ENCODE data around the gene SLF2. TPM values are rescaled to one million over a fixed set of nuclear protein-coding genes. Genes with fewer than 3 reads are reported as not detected.

Gene SLF2
- total and polyA plus RNA-seq, 9 of the 15 experiments (the other 6 are each of a cell fraction or from before 2014, with no cell fraction given): 1.7 to 18.4 (median 7.8) TPM

GRCh38 chr10:100996678-100997359 lies 84.1 kb downstream of the SLF2 start (continued):
- TF ChIP-seq ZNF398 (CRISPR knock-in tag; IDR thresholded peaks at IDR 0.05): no peak
- TF ChIP-seq PKNOX1 (IDR thresholded peaks at IDR 0.05): no peak
- TF ChIP-seq ELF4 (CRISPR knock-in tag; IDR thresholded peaks at IDR 0.05): no peak
- no peak for TF ChIP-seq CBX3 (IDR thresholded peaks at IDR 0.05; ENCODE audit: borderline replicate concordance in 1 of 2, low read length in 2 of 2)
- no peak for TF ChIP-seq PCBP1 (IDR thresholded peaks at IDR 0.05; ENCODE audit: low read depth, low read length, poor library complexity, severe bottlenecking)
- TF ChIP-seq ZFP91 (CRISPR knock-in tag; IDR thresholded peaks at IDR 0.05): no peak
- no peak for TF ChIP-seq RBM17 (IDR thresholded peaks at IDR 0.05; ENCODE audit: borderline replicate concordance, low read depth, low read length)
- TF ChIP-seq ZNF12 (CRISPR knock-in tag; IDR thresholded peaks at IDR 0.05): no peak
- TF ChIP-seq RBBP5 (IDR thresholded peaks at IDR 0.05; ENCODE audit: borderline replicate concordance, insufficient read depth, low read length, poor library complexity, severe bottlenecking): no peak
- no peak for TF ChIP-seq LARP7 (IDR thresholded peaks at IDR 0.05)
- TF ChIP-seq ZNF77 (CRISPR knock-in tag; IDR thresholded peaks at IDR 0.05): no peak
- TF ChIP-seq OTX1 (CRISPR knock-in tag; IDR thresholded peaks at IDR 0.05): no peak
- TF ChIP-seq HMGN3 (IDR thresholded peaks at IDR 0.05; ENCODE audit: borderline replicate concordance, extremely low read depth, insufficient read length, low read depth, low read length): peak; percentile 25
- TF ChIP-seq ETS1 (conservative IDR thresholded peaks at IDR 0.05; ENCODE audit: control insufficient read depth, low read depth, low read length): 0 out of 2 replicates have a peak, but pooled peaks have one; percentile 53
- TF ChIP-seq BHLHE40 (IDR thresholded peaks at IDR 0.05; ENCODE audit: low read length): peak; percentile 61
- no peak for TF ChIP-seq GMEB1 (CRISPR knock-in tag; IDR thresholded peaks at IDR 0.05)
- no peak for TF ChIP-seq MAFK (IDR thresholded peaks at IDR 0.05; ENCODE audit: low read length)
- TF ChIP-seq DEAF1 (CRISPR knock-in tag; IDR thresholded peaks at IDR 0.05): no peak
- TF ChIP-seq ZNF24 (IDR thresholded peaks at IDR 0.05): no peak
